MM.1S (cell line): ENCODE data around the gene BARHL1.

Source experiments
- DNase-seq: peaks from one replicate; pipeline ENCODE4 v3.0.0-alpha.2; 2015
- H2AFZ ChIP-seq: fragments of 300-600 bp; sonication (generic); 2 replicates; pipeline ENCODE4 v1.6.0; 2016; ENCODE audit warnings: antibody characterized with exemption, low read length
- H3F3A ChIP-seq: fragments of 300-600 bp; sonication (generic); 2 replicates; pipeline ENCODE4 v1.6.1; 2016; ENCODE audit warnings: mild to moderate bottlenecking, antibody characterized with exemption, low read length, moderate library complexity, mixed read lengths; ENCODE audit not compliant: insufficient read depth
- H3K27ac ChIP-seq: fragments of 300-600 bp; sonication (generic); 2 replicates; pipeline ENCODE4 v1.5.1; 2016; ENCODE audit warnings: mild to moderate bottlenecking, low read length
- H3K27me3 ChIP-seq: fragments of 300-600 bp; sonication (generic); replicated peaks from 2 replicates; pipeline ENCODE4 v1.6.0; 2016; ENCODE audit warnings: low read length; ENCODE audit not compliant: insufficient read depth
- H3K36me3 ChIP-seq: fragments of 300-600 bp; sonication (generic); replicated peaks from 2 replicates; pipeline ENCODE4 v1.6.1; 2016; ENCODE audit warnings: mild to moderate bottlenecking, low read length, mixed read lengths; ENCODE audit not compliant: insufficient read depth
- H3K4me1 ChIP-seq: fragments of 300-600 bp; sonication (generic); 2 replicates; pipeline ENCODE4 v1.6.1; 2016; ENCODE audit warnings: low read length, mixed read lengths
- H3K4me2 ChIP-seq: fragments of 300-600 bp; sonication (generic); 2 replicates; pipeline ENCODE4 v1.6.0; 2016; ENCODE audit warnings: low read depth, low read length
- H3K4me3 ChIP-seq: fragments of 300-600 bp; sonication (generic); 2 replicates; pipeline ENCODE4 v1.5.1; 2016; ENCODE audit warnings: low read length, mixed read lengths
- H3K79me2 ChIP-seq: fragments of 300-600 bp; sonication (generic); 2 replicates; pipeline ENCODE4 v1.6.1; 2016; ENCODE audit warnings: mixed run types, low read length, mixed read lengths
- H3K9ac ChIP-seq: fragments of 300-600 bp; sonication (generic); 2 replicates; pipeline ENCODE4 v1.6.1; 2016; ENCODE audit warnings: low read length, mixed read lengths
- H3K9me2 ChIP-seq: fragments of 300-600 bp; sonication (generic); replicated peaks from 2 replicates; pipeline ENCODE4 v1.6.1; 2016; ENCODE audit warnings: mild to moderate bottlenecking, low read length, mixed read lengths; ENCODE audit not compliant: insufficient read depth
- H3K9me3 ChIP-seq: fragments of 300-600 bp; sonication (generic); replicated peaks from 2 replicates; pipeline ENCODE4 v1.6.1; 2016; ENCODE audit warnings: mild to moderate bottlenecking, low read length, mixed read lengths; ENCODE audit not compliant: insufficient read depth
- H4K20me1 ChIP-seq: fragments of 300-600 bp; sonication (generic); 2 replicates; pipeline ENCODE4 v1.6.1; 2016; ENCODE audit warnings: mild to moderate bottlenecking, low read length, moderate library complexity, mixed read lengths; ENCODE audit not compliant: insufficient read depth
- EZH2 ChIP-seq: fragments of 300-600 bp; sonication (generic); optimal IDR thresholded peaks from 2 replicates; pipeline ENCODE3; 2017; ENCODE audit warnings: low read depth, mild to moderate bottlenecking, antibody characterized with exemption, low read length, mixed read lengths
- EZH2phosphoT487 ChIP-seq: fragments of 300-600 bp; sonication (generic); IDR thresholded peaks from 2 replicates; pipeline ENCODE4 v1.6.1; 2018; ENCODE audit warnings: antibody characterized with exemption, low read length
- TF ChIP-seq, protein P1 (sequence below): fragments of 300-600 bp; sonication (generic); IDR thresholded peaks from 2 replicates; pipeline ENCODE4 v1.5.1; 2016; ENCODE audit warnings: antibody characterized with exemption, low read length, mixed read lengths

BARHL1 gene

DNA sequence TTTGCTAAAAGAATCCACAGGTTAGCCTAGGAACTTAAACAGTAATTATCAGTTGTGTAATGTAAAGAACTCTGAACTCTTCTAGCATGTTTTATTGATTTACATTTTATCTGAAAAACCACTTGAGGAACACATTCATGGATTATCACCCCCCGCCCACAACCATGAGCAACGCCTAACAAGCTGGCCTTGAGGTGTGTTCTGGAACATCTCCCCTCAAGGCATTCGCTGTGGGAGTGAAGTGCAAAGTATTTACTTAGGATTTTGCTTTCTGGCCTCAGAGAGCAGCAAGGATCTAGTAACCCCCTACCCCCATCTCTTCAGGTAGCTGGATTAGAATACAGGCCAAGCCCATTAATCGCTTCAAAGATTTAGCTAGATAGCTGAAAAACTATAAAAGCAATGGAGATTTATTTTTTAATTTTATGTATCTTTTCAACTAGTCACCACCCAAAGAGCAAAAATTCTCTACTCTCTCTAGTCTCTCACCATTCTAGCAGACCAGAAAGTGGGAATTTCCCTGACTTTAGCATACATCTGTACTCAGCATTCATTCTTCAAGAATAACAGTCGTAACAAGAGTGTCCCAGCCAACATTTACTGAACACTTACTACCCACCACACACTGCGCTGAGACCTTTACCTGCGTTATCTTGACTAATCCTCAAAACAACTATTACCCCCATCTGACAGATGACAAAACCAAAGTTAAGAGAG lies 50.2 kb downstream of the BARHL1 start:
- TF ChIP-seq, protein P1, sequence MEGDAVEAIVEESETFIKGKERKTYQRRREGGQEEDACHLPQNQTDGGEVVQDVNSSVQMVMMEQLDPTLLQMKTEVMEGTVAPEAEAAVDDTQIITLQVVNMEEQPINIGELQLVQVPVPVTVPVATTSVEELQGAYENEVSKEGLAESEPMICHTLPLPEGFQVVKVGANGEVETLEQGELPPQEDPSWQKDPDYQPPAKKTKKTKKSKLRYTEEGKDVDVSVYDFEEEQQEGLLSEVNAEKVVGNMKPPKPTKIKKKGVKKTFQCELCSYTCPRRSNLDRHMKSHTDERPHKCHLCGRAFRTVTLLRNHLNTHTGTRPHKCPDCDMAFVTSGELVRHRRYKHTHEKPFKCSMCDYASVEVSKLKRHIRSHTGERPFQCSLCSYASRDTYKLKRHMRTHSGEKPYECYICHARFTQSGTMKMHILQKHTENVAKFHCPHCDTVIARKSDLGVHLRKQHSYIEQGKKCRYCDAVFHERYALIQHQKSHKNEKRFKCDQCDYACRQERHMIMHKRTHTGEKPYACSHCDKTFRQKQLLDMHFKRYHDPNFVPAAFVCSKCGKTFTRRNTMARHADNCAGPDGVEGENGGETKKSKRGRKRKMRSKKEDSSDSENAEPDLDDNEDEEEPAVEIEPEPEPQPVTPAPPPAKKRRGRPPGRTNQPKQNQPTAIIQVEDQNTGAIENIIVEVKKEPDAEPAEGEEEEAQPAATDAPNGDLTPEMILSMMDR: no peak
- no peak for TF ChIP-seq EZH2phosphoT487
- TF ChIP-seq EZH2: no peak
- Histone ChIP-seq H3K36me3 (no peaks in the 10 kb centered on the region; the same call in 1 of the 2 replicates), H2AFZ (no peak overlapping the region), H3K4me1 (no peaks in the 10 kb centered on the region), H3K9ac (no peak overlapping the region), H3K27me3 (no peaks in the 10 kb centered on the region), H3K9me2 (no peaks in the 10 kb centered on the region), H3K9me3 (no peaks in the 10 kb centered on the region), H3K27ac (no peak overlapping the region), H3K4me2 (no peak overlapping the region), H3F3A (no peaks in the 10 kb centered on the region), H4K20me1 (no peaks in the 10 kb centered on the region), H3K79me2 (no peaks in the 10 kb centered on the region), H3K4me3 (no peak overlapping the region)
- no peak for DNase-seq

DNA sequence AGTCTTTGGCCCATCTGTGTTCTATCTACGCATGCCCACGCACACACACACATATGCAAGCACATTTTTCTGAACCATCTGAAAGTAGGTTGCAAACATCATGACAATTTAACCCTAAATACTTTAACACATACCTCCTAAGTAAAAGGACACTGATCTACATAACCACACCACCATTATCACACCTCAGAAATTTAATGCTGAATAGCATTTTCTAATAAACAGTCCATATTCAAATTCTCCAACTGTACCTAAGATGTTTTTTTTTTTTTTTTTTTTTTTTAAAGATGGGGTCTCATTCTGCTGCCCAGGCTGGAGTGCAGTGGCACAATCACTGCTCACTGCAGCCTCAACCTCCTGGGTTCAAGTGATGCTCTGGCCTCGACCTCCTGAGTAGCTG lies 51.9 kb downstream of the BARHL1 start:
- Histone ChIP-seq H3K36me3 (no peaks in the 10 kb centered on the region; the same call in 1 of the 2 replicates), H3K4me3 (no peak overlapping the region), H3K9me3 (no peaks in the 10 kb centered on the region), H3K27me3 (no peaks in the 10 kb centered on the region), H3F3A (no peaks in the 10 kb centered on the region), H3K4me2 (no peak overlapping the region), H3K27ac (no peak overlapping the region), H3K79me2 (no peaks in the 10 kb centered on the region), H3K4me1 (no peaks in the 10 kb centered on the region), H3K9me2 (no peaks in the 10 kb centered on the region), H2AFZ (no peak overlapping the region), H4K20me1 (no peaks in the 10 kb centered on the region), H3K9ac (no peak overlapping the region)
- TF ChIP-seq, protein P1: no peak
- TF ChIP-seq EZH2 (no peak), EZH2phosphoT487 (no peak)
- no peak for DNase-seq

DNA sequence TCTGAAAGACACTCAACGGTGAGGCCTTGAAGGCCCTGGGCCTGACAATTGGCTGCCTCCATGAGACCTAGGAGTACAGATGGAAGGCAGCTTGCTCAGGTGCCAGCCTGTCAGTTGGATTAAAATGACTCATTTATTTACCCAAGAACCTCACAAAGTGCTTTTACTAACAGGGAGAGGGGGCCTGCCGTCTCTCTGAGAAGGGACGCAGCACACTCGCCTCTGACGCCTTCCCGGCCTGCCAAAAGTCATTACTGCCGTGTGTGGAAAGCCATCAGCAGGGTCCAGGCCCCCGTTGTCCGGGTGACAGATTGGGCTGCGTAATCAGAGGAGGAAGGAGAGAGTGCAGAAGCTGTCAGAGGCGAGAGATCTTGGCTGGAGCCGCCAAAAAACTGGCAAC lies 54.9 kb downstream of the BARHL1 start:
- H3K4me1 ChIP-seq: no peaks in the 10 kb centered on the region
- no peaks in the 10 kb centered on the region for H3K27me3 ChIP-seq
- DNase-seq: no peak
- H3K4me2 ChIP-seq: no peak overlapping the region
- no peaks in the 10 kb centered on the region for H4K20me1 ChIP-seq
- no peak overlapping the region for H3K27ac ChIP-seq
- H2AFZ ChIP-seq: no peak overlapping the region
- no peaks in the 10 kb centered on the region for H3F3A ChIP-seq
- H3K4me3 ChIP-seq: no peak overlapping the region
- no peaks in the 10 kb centered on the region for H3K36me3 ChIP-seq
- no peaks in the 10 kb centered on the region for H3K9me2 ChIP-seq
- H3K9ac ChIP-seq: no peak overlapping the region
- TF ChIP-seq EZH2phosphoT487: no peak
- TF ChIP-seq, protein P1: no peak
- no peak for TF ChIP-seq EZH2
- H3K9me3 ChIP-seq: no peaks in the 10 kb centered on the region
- H3K79me2 ChIP-seq: no peaks in the 10 kb centered on the region
